ENCODE data around the gene KIR3DL1. TPM values are rescaled to one million over a fixed set of nuclear protein-coding genes. Genes with fewer than 3 reads are reported as not detected.

The KIR3DL1 gene
- total RNA-seq, 4 donors from 2014 or later: not detected

DNA sequence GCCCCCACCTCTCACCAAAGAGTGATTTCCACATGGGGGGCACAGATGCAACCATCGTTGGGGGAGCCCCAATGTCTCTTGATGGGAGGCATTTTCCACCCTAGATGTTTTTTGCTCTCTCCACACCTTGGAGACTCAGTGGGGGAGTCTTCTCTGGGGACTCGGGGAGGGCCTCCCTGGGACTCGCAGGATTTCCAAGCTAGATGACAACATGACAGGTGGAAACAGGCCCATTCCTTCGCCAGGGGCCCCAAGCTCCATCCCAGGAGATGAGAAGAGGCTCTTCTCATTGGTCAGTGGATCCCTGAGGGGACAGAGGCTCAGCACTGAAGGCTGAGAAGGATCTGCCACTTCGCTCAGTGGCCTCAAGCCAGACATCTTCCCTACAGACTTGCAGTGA, 25.6 kb upstream of the KIR3DL1 start:
- TF ChIP-seq, protein P1, sequence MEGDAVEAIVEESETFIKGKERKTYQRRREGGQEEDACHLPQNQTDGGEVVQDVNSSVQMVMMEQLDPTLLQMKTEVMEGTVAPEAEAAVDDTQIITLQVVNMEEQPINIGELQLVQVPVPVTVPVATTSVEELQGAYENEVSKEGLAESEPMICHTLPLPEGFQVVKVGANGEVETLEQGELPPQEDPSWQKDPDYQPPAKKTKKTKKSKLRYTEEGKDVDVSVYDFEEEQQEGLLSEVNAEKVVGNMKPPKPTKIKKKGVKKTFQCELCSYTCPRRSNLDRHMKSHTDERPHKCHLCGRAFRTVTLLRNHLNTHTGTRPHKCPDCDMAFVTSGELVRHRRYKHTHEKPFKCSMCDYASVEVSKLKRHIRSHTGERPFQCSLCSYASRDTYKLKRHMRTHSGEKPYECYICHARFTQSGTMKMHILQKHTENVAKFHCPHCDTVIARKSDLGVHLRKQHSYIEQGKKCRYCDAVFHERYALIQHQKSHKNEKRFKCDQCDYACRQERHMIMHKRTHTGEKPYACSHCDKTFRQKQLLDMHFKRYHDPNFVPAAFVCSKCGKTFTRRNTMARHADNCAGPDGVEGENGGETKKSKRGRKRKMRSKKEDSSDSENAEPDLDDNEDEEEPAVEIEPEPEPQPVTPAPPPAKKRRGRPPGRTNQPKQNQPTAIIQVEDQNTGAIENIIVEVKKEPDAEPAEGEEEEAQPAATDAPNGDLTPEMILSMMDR (IDR thresholded peaks at IDR 0.05): no peak
- TF ChIP-seq POLR2A (IDR thresholded peaks at IDR 0.05): no peak
- H3K4me3 ChIP-seq: no peak overlapping the region
- no peaks in the 10 kb centered on the region for H3K4me1 ChIP-seq
- no peaks in the 10 kb centered on the region for H3K36me3 ChIP-seq
- no peak overlapping the region for H3K27ac ChIP-seq
- H3K27me3 ChIP-seq: no peaks in the 10 kb centered on the region
- H3K9me3 ChIP-seq: no peaks in the 10 kb centered on the region
- no peak for DNase-seq

DNA sequence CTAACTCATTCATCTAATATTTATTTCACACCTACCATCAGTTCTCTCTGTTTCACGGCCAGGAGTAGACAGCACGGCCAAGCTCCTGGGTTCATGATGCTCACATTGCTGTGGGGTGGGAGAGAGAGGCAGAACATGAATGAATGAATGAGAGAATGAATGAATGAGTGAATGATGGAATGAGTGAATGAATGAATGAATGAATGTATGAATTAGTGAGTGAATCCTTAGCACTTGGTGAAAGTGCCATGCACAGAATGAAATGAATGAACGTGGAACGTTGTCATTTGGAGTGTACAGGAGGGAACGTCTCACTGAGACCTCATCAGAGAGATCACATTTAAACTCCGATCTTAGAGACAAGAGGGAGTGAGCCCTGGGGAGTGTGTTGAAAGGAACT, 24.8 kb upstream of the KIR3DL1 start:
- Histone ChIP-seq H3K4me3 (no peak overlapping the region), H3K4me1 (no peaks in the 10 kb centered on the region), H3K27ac (no peak overlapping the region), H3K36me3 (no peaks in the 10 kb centered on the region), H3K9me3 (no peaks in the 10 kb centered on the region), H3K27me3 (no peaks in the 10 kb centered on the region)
- DNase-seq: no peak
- no peak for TF ChIP-seq POLR2A (IDR thresholded peaks at IDR 0.05)
- TF ChIP-seq, protein P1 (IDR thresholded peaks at IDR 0.05): no peak

DNA sequence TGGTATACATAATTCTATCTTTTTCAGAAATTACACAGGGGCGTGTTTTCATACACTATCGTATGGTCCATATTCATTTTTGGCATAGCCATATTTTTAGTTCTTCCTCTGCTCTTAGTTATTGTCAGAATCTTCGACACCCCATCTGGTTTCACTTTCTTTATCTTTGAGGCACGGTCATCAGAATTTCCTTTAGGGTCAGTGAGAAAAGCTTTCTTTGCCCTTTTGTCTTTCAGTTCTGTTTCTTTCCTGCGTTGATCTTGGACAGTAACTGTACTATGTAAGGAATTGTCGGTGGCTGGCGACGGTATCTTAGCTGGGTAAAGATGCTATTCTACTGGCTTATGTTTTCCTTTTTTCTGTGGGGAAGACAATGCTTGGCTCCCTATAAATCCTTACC, 23.5 kb upstream of the KIR3DL1 start:
- no peaks in the 10 kb centered on the region for H3K9me3 ChIP-seq
- no peaks in the 10 kb centered on the region for H3K4me1 ChIP-seq
- DNase-seq: no peak
- TF ChIP-seq, protein P1 (IDR thresholded peaks at IDR 0.05): no peak
- TF ChIP-seq POLR2A (IDR thresholded peaks at IDR 0.05): no peak
- no peaks in the 10 kb centered on the region for H3K36me3 ChIP-seq
- peak overlapping the region in 2 of 4 donors; percentile 23 to 32 for H3K4me3 ChIP-seq
- H3K27me3 ChIP-seq: no peaks in the 10 kb centered on the region
- no peak overlapping the region for H3K27ac ChIP-seq

DNA sequence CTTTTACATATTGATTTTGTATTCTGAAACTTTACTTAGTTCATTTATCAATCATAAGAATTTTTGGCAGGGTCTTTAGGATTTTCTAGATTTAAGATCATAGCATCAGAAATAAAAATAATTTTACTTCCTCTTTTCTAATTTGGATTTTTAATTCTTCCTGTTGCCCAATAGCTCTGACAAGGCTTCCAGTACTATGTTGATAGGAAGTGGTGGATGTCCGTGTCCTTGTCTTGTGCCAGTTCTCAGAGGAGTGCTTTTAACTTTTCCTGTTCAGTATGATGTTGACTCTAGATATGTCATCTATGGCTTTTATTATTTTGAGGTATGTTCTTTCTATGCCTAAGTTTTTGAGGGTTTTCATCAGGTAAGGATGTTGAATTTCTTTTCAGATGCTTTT, 20.5 kb upstream of the KIR3DL1 start:
- no peaks in the 10 kb centered on the region for H3K4me1 ChIP-seq
- H3K36me3 ChIP-seq: no peaks in the 10 kb centered on the region
- no peak for DNase-seq
- no peak overlapping the region for H3K27ac ChIP-seq
- H3K4me3 ChIP-seq: no peak overlapping the region
- no peaks in the 10 kb centered on the region for H3K9me3 ChIP-seq
- TF ChIP-seq, protein P1 (IDR thresholded peaks at IDR 0.05): no peak
- TF ChIP-seq POLR2A (IDR thresholded peaks at IDR 0.05): no peak
- no peaks in the 10 kb centered on the region for H3K27me3 ChIP-seq

DNA sequence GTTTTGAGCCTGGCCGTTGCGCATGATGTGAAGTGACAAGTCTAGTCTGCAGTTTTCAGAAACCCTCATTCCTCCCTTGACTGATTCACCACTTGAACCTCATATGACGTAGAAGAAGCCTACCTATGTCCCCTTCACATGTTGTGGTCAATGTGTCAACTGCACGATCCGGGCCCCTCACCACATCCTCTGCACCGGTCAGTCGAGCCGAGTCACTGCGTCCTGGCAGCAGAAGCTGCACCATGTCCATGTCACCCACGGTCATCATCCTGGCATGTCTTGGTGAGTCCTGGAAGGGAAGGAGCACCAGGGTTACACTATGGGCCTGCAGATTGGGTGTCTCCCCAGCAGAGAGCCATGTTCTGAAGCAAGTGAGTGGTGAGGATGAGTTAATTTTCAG, 12.9 kb upstream of the KIR3DL1 start, which contains the start of gene KIR2DL4:
KIR2DL4 (plus strand) TSS at position 201 of the 400 bp plus-strand sequence; CDS start at position 243, 42 bp downstream.
- Histone ChIP-seq H3K27me3 (no peaks in the 10 kb centered on the region), H3K27ac (no peak within 1 kb of the TSS), H3K36me3 (no peaks in the 10 kb centered on the region), H3K9me3 (no peaks in the 10 kb centered on the region), H3K4me3 (no peak within 1 kb of the TSS), H3K4me1 (no peaks in the 10 kb centered on the region)
- TF ChIP-seq, protein P1 (IDR thresholded peaks at IDR 0.05): no peak
- no peak for TF ChIP-seq POLR2A (IDR thresholded peaks at IDR 0.05)
- DNase-seq: no peak

DNA sequence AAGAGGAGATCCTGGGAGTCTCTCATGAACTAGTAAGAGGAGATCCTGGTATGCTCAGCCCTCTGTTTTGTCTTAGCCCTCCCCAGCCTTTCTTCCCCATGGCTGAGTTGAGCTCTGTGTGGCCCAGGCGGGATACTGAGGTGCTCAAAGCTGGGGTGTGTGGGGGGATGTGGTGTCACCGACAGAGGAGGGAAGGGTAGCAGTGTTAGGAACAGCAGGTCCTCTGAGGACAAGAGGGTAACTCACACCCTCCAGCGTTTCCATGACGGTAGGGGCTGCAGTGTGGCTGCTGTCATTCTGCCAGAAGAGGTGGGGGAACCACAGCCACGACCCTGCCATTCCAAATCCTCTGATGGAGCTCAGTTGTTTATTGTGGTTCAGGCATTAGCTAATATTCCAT, 12.2 kb upstream of the KIR3DL1 start:
- DNase-seq: no peak
- TF ChIP-seq, protein P1 (IDR thresholded peaks at IDR 0.05): no peak
- TF ChIP-seq POLR2A (IDR thresholded peaks at IDR 0.05): no peak
- H3K27me3 ChIP-seq: no peaks in the 10 kb centered on the region
- H3K4me1 ChIP-seq: no peaks in the 10 kb centered on the region
- H3K27ac ChIP-seq: no peak overlapping the region
- H3K9me3 ChIP-seq: no peaks in the 10 kb centered on the region
- no peaks in the 10 kb centered on the region for H3K36me3 ChIP-seq
- H3K4me3 ChIP-seq: no peak overlapping the region
